Stimulated activated CD4-positive, alpha-beta T cell treated with anti-CD3 and anti-CD28 coated beads, Interleukin-1b, Interleukin-23, amount 100 ng/mL, for 48 hours (primary cell): ENCODE results near the gene TMEM203.

Experiments
- DNase-seq: peaks from one replicate; pipeline ENCODE4 v3.0.0-alpha.2; 2020

The TMEM203 gene

GRCh38 chr9:137176302-137177182 is 28.9 kb downstream of the TMEM203 start:
- DNase-seq, result no peak

GRCh38 chr9:137175345-137175961 is 30.0 kb downstream of the TMEM203 start:
- no peak for DNase-seq

GRCh38 chr9:137174722-137175293 is 30.6 kb downstream of the TMEM203 start:
- DNase-seq, result no peak

- DNase-seq, result no peak
These were observed 31.4 kb downstream of the TMEM203 start for GRCh38 chr9:137173796-137174664.

GRCh38 chr9:137172901-137173795 is 32.3 kb downstream of the TMEM203 start:
- DNase-seq, result no peak

GRCh38 chr9:137171149-137171900 is 34.1 kb downstream of the TMEM203 start:
- no peak for DNase-seq

GRCh38 chr9:137170486-137171148 is 34.8 kb downstream of the TMEM203 start:
- DNase-seq, result no peak

- DNase-seq, result no peak
These were observed 35.5 kb downstream of the TMEM203 start, which contains the start of gene LRRC26 for GRCh38 chr9:137169896-137170358. LRRC26 (minus strand) TSS chr9:137170051; CDS start chr9:137169943, 108 bp downstream.

- DNase-seq, result no peak
These were observed 36.3 kb downstream of the TMEM203 start for GRCh38 chr9:137168904-137169856.

GRCh38 chr9:137168573-137168903 is 36.9 kb downstream of the TMEM203 start:
- DNase-seq, result no peak

- no peak for DNase-seq
These were observed 37.5 kb downstream of the TMEM203 start for GRCh38 chr9:137167747-137168572.

GRCh38 chr9:137167277-137167746 is 38.1 kb downstream of the TMEM203 start:
- DNase-seq, result no peak

GRCh38 chr9:137166380-137167229 is 38.8 kb downstream of the TMEM203 start:
- no peak for DNase-seq

- no peak for DNase-seq
These were observed 40.1 kb downstream of the TMEM203 start for GRCh38 chr9:137165250-137165836.

GRCh38 chr9:137164370-137165249 is 40.8 kb downstream of the TMEM203 start:
- DNase-seq, result no peak

GRCh38 chr9:137163805-137164204 is 41.6 kb downstream of the TMEM203 start:
- DNase-seq, result no peak
